HL-60 (cell line): ENCODE data around the gene KCNK5.

Experiments
- CTCF ChIP-seq: IDR thresholded peaks from one replicate; pipeline ENCODE4 v1.5.1; 2011; ENCODE audit warnings: low read length, control low read depth, inconsistent platforms; ENCODE audit not compliant: insufficient read depth
- GABPA ChIP-seq: IDR thresholded peaks from 2 replicates; pipeline ENCODE4 v1.6.1; 2012; ENCODE audit warnings: low read depth
- POLR2AphosphoS5 ChIP-seq: IDR thresholded peaks from 2 replicates; pipeline ENCODE4 v1.6.1; 2012; ENCODE audit warnings: low read depth
- REST ChIP-seq: IDR thresholded peaks from 2 replicates; pipeline ENCODE4 v1.6.1; 2012; ENCODE audit warnings: low read depth; ENCODE audit not compliant: insufficient replicate concordance
- SPI1 ChIP-seq: IDR thresholded peaks from 2 replicates; pipeline ENCODE4 v1.6.1; 2012; ENCODE audit warnings: low read depth, mild to moderate bottlenecking, borderline replicate concordance

- TF ChIP-seq REST (no peak), CTCF (no peak), POLR2AphosphoS5 (no peak), GABPA (no peak), SPI1 (no peak)
These were observed 77.0 kb downstream of the KCNK5 start for GRCh38 chr6:39152262-39152661.
